SK-N-SH (cell line): ENCODE results near the gene HACE1. TPM values are rescaled to one million over a fixed set of nuclear protein-coding genes. Genes with fewer than 3 reads are reported as not detected.

ENCODE experiments used
- CTCF ChIA-PET: fragments of 300-600, 350-600 bp; formaldehyde crosslinking; extraction: SDS; loops from one replicate; lab custom pipeline; 2021; lab: Yijun Ruan, JAX
- POLR2A ChIA-PET: fragments of 350-600 bp; sonication (Branson Sonifier 250); formaldehyde crosslinking; extraction: SDS; loops from one replicate; lab custom pipeline; 2020; ENCODE audit warnings: antibody characterized with exemption, inconsistent platforms; lab: Yijun Ruan, JAX
- DNase-seq: peaks from one replicate; pipeline ENCODE4 v3.0.0; 2012
- H2AFZ ChIP-seq: fragments of 200-600 bp; sonication (generic); 2 replicates; pipeline ENCODE4 v1.8.1; 2016; ENCODE audit warnings: antibody characterized with exemption, mild to moderate bottlenecking, low read depth
- H3F3A ChIP-seq: fragments of 200-600 bp; sonication (generic); replicated peaks from 2 replicates; pipeline ENCODE3; 2016; ENCODE audit warnings: antibody characterized with exemption, mild to moderate bottlenecking; ENCODE audit not compliant: insufficient read depth
- H3K27ac ChIP-seq, 2 experiments: fragments of 200-500 bp in 1 of 2; fragments of 200-600 bp in 1 of 2; sonication (Bioruptor generic) in 1 of 2; sonication (generic), shearing (Covaris generic) in 1 of 2; 2 replicates each; pipeline versions ENCODE4 v1.5.1 to v1.6.1; 2014 to 2016; ENCODE audit warnings: low read depth in 2 of 2, inconsistent platforms in 1 of 2, low read length in 1 of 2, mild to moderate bottlenecking in 1 of 2, mixed read lengths in 1 of 2
- H3K27me3 ChIP-seq: fragments of 200-600 bp; sonication (generic), shearing (Covaris generic); 2 replicates; pipeline ENCODE4 v1.6.1; 2016; ENCODE audit warnings: mixed run types; ENCODE audit not compliant: insufficient read depth
- H3K36me3 ChIP-seq, 2 experiments: fragments of 200-500 bp in 1 of 2; fragments of 200-600 bp in 1 of 2; sonication (Bioruptor generic) in 1 of 2; sonication (generic) in 1 of 2; replicated peaks in 1 of 2; 2 replicates each; pipeline versions ENCODE3 to v1.5.1; 2014 to 2016; ENCODE audit warnings: low read length in 1 of 2, mild to moderate bottlenecking in 1 of 2; ENCODE audit not compliant: insufficient read depth in 2 of 2, control insufficient read depth in 1 of 2
- H3K4me1 ChIP-seq, 2 experiments: fragments of 200-500 bp in 1 of 2; fragments of 200-600 bp in 1 of 2; sonication (Bioruptor generic) in 1 of 2; sonication (generic), shearing (Covaris generic) in 1 of 2; 2 replicates each; pipeline versions ENCODE4 v1.5.1 to v1.6.1; 2014 to 2016; ENCODE audit warnings: low read depth in 1 of 2, low read length in 1 of 2, mixed run types in 1 of 2; ENCODE audit not compliant: insufficient read depth in 2 of 2, control insufficient read depth in 1 of 2
- H3K4me2 ChIP-seq: fragments of 200-600 bp; sonication (generic), shearing (Covaris generic); 2 replicates; pipeline ENCODE4 v1.6.1; 2017; ENCODE audit warnings: mixed run types
- H3K4me3 ChIP-seq, 2 experiments: fragments of 200-500 bp in 1 of 2; fragments of 200-600 bp in 1 of 2; sonication (Bioruptor generic) in 1 of 2; sonication (generic), shearing (Covaris generic) in 1 of 2; 2 replicates each; pipeline versions ENCODE4 v1.5.1 to v1.8.1; 2014 to 2016; ENCODE audit warnings: low read depth in 2 of 2, inconsistent platforms in 1 of 2, low read length in 1 of 2, mild to moderate bottlenecking in 1 of 2, mixed read lengths in 1 of 2, moderate library complexity in 1 of 2
- H3K79me2 ChIP-seq: fragments of 200-600 bp; sonication (generic); 2 replicates; pipeline ENCODE4 v1.8.1; 2017; ENCODE audit warnings: mild to moderate bottlenecking; ENCODE audit not compliant: insufficient read depth
- H3K9ac ChIP-seq: fragments of 200-600 bp; sonication (generic); 2 replicates; pipeline ENCODE4 v1.6.1; 2017; ENCODE audit warnings: mixed run types
- H3K9me2 ChIP-seq: fragments of 200-600 bp; sonication (generic); 2 replicates; pipeline ENCODE4 v1.6.1; 2017; ENCODE audit warnings: mixed run types
- H3K9me3 ChIP-seq: fragments of 200-600 bp; sonication (generic); 2 replicates; pipeline ENCODE4 v1.6.1; 2017; ENCODE audit warnings: mixed run types, mild to moderate bottlenecking, moderate library complexity
- H4K20me1 ChIP-seq: fragments of 200-600 bp; sonication (generic); 2 replicates; pipeline ENCODE4 v1.6.1; 2017; ENCODE audit warnings: mild to moderate bottlenecking, mixed run types; ENCODE audit not compliant: insufficient read depth
- CHD2 ChIP-seq: fragments of 150-350 bp; IDR thresholded peaks from 2 replicates; pipeline ENCODE4 v1.6.1; 2018; ENCODE audit warnings: low read length; ENCODE audit not compliant: partially characterized antibody
- ELF1 ChIP-seq: IDR thresholded peaks from 2 replicates; pipeline ENCODE4 v1.4.0; 2012
- EP300 ChIP-seq, 2 experiments: IDR thresholded peaks; 2 replicates each; pipeline versions ENCODE4 v1.4.0 to v1.6.1; 2012; ENCODE audit warnings: borderline replicate concordance in 1 of 2, low read depth in 1 of 2, low read length in 1 of 2
- EZH2phosphoT487 ChIP-seq: fragments of 200-600 bp; sonication (generic); IDR thresholded peaks from 2 replicates; pipeline ENCODE4 v1.6.1; 2017; ENCODE audit warnings: low read depth, mixed run types, mild to moderate bottlenecking, antibody characterized with exemption, moderate library complexity, borderline replicate concordance
- FOXM1 ChIP-seq: IDR thresholded peaks from 2 replicates; pipeline ENCODE4 v1.4.0; 2012; ENCODE audit warnings: low read depth, mild to moderate bottlenecking
- JUND ChIP-seq: IDR thresholded peaks from 2 replicates; pipeline ENCODE4 v1.4.0; 2012
- MEF2A ChIP-seq: IDR thresholded peaks from 2 replicates; pipeline ENCODE4 v1.4.0; 2012; ENCODE audit warnings: low read depth, borderline replicate concordance
- MXI1 ChIP-seq: IDR thresholded peaks from 2 replicates; pipeline ENCODE4 v1.6.1; 2012; ENCODE audit warnings: mild to moderate bottlenecking, low read depth, low read length, improper control_type of control experiment
- NFIC ChIP-seq: IDR thresholded peaks from 2 replicates; pipeline ENCODE4 v1.4.0; 2012; ENCODE audit warnings: borderline replicate concordance
- NRF1 ChIP-seq: IDR thresholded peaks from 2 replicates; pipeline ENCODE4 v1.6.1; 2012; ENCODE audit warnings: low read depth, mild to moderate bottlenecking, low read length
- POLR2AphosphoS5 ChIP-seq: IDR thresholded peaks from 2 replicates; pipeline ENCODE4 v1.6.1; 2012; ENCODE audit warnings: low read depth, low read length
- RFX5 ChIP-seq: IDR thresholded peaks from 2 replicates; pipeline ENCODE4 v1.6.1; 2012; ENCODE audit warnings: mild to moderate bottlenecking, improper control_type of control experiment, low read length
- RXRA ChIP-seq: IDR thresholded peaks from 2 replicates; pipeline ENCODE4 v1.4.0; 2012; ENCODE audit warnings: low read depth, mild to moderate bottlenecking, borderline replicate concordance
- SIN3A ChIP-seq: IDR thresholded peaks from 2 replicates; pipeline ENCODE4 v1.6.1; 2012; ENCODE audit warnings: low read depth, mild to moderate bottlenecking, low read length, moderate library complexity, borderline replicate concordance
- SMC3 ChIP-seq: IDR thresholded peaks from 2 replicates; pipeline ENCODE4 v1.6.1; 2012; ENCODE audit warnings: low read depth, low read length, improper control_type of control experiment
- TEAD4 ChIP-seq: IDR thresholded peaks from 2 replicates; pipeline ENCODE4 v1.4.0; 2012; ENCODE audit warnings: mild to moderate bottlenecking, borderline replicate concordance; ENCODE audit not compliant: insufficient read depth
- YY1 ChIP-seq: IDR thresholded peaks from 2 replicates; pipeline ENCODE4 v1.4.0; 2012; ENCODE audit warnings: low read depth, mild to moderate bottlenecking
- WGBS: methylation state at CpG from one replicate; pipeline ENCODE4 v1.1.6; 2017; ENCODE audit warnings: low lambda C conversion rate; 5-methylcytosine and 5-hydroxymethylcytosine counted together
- polyA plus RNA-seq, 3 experiments: library from polyadenylated mRNA; depleted of rRNA; stranded (reverse); fragments of >200 nt; gene quantifications; 2 replicates each; pipeline ENCODE4 v1.2.3, GENCODE V29; 2012
- TF ChIP-seq, protein P1 (sequence below): IDR thresholded peaks from 2 replicates; pipeline ENCODE4 v1.4.0; 2012; ENCODE audit warnings: low read depth, borderline replicate concordance
- TF ChIP-seq, protein P2 (sequence below): IDR thresholded peaks from 2 replicates; pipeline ENCODE4 v1.6.1; 2012; ENCODE audit warnings: mild to moderate bottlenecking, low read depth, low read length, moderate library complexity
- TF ChIP-seq, protein P3 (sequence below): IDR thresholded peaks from 2 replicates; pipeline ENCODE4 v1.4.0; 2012; ENCODE audit warnings: low read depth, borderline replicate concordance

Gene HACE1
- polyA plus RNA-seq, 1 of the 3 experiments (the other 2 are of a cell fraction): 6.2 TPM

DNA sequence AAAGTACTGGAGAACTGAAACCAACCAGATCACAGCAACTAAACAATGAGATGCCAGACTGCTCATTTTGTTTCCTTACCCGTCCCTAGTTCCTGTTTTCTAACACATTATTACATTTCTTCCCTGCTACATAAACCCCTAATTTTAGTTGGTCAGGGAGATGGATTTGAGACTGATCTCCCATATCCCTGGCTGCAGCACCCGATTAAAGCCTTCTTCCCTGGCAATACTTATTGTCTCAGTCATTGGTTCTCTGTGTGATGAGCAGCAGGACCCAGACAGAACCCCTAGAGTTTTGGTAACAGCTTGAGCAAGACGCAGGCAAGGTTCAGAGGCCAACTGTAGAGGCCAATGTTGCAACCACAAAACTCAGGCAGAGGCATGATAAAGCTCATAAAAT, 28.3 kb upstream of the HACE1 start:
- H3K9me2 ChIP-seq: no peaks in the 10 kb centered on the region
- CTCF ChIA-PET: interaction anchor here (1.2 kb wide), 1 partner anchor 10 kb away, joined by 4 read pairs; no protein-coding TSS in a partner anchor
- H3K79me2 ChIP-seq: no peaks in the 10 kb centered on the region
- no peak overlapping the region for H3K4me3 ChIP-seq
- no peaks in the 10 kb centered on the region for H3K36me3 ChIP-seq
- no peaks in the 10 kb centered on the region for H3K9me3 ChIP-seq
- no peak overlapping the region for H3K9ac ChIP-seq
- H4K20me1 ChIP-seq: no peaks in the 10 kb centered on the region
- no peaks in the 10 kb centered on the region for H3K4me1 ChIP-seq
- H2AFZ ChIP-seq: no peak overlapping the region
- DNase-seq: no peak
- H3K27me3 ChIP-seq: no peaks in the 10 kb centered on the region
- no peaks in the 10 kb centered on the region for H3F3A ChIP-seq
- POLR2A ChIA-PET: no interaction called here
- TF ChIP-seq RXRA (no peak), JUND (no peak), YY1 (no peak), NFIC (no peak), SMC3 (no peak), FOXM1 (no peak), RFX5 (no peak), NRF1 (no peak), TEAD4 (no peak), SIN3A (no peak), POLR2AphosphoS5 (no peak), MXI1 (no peak), EP300 (IDR thresholded peaks at IDR 0.05; ENCODE audit: borderline replicate concordance in 1 of 2, low read depth in 1 of 2, low read length in 1 of 2) (no peak), ELF1 (no peak), MEF2A (no peak), EZH2phosphoT487 (no peak), CHD2 (no peak)
- TF ChIP-seq, protein P1, sequence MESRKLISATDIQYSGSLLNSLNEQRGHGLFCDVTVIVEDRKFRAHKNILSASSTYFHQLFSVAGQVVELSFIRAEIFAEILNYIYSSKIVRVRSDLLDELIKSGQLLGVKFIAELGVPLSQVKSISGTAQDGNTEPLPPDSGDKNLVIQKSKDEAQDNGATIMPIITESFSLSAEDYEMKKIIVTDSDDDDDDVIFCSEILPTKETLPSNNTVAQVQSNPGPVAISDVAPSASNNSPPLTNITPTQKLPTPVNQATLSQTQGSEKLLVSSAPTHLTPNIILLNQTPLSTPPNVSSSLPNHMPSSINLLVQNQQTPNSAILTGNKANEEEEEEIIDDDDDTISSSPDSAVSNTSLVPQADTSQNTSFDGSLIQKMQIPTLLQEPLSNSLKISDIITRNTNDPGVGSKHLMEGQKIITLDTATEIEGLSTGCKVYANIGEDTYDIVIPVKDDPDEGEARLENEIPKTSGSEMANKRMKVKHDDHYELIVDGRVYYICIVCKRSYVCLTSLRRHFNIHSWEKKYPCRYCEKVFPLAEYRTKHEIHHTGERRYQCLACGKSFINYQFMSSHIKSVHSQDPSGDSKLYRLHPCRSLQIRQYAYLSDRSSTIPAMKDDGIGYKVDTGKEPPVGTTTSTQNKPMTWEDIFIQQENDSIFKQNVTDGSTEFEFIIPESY: no peak
- TF ChIP-seq, protein P2, sequence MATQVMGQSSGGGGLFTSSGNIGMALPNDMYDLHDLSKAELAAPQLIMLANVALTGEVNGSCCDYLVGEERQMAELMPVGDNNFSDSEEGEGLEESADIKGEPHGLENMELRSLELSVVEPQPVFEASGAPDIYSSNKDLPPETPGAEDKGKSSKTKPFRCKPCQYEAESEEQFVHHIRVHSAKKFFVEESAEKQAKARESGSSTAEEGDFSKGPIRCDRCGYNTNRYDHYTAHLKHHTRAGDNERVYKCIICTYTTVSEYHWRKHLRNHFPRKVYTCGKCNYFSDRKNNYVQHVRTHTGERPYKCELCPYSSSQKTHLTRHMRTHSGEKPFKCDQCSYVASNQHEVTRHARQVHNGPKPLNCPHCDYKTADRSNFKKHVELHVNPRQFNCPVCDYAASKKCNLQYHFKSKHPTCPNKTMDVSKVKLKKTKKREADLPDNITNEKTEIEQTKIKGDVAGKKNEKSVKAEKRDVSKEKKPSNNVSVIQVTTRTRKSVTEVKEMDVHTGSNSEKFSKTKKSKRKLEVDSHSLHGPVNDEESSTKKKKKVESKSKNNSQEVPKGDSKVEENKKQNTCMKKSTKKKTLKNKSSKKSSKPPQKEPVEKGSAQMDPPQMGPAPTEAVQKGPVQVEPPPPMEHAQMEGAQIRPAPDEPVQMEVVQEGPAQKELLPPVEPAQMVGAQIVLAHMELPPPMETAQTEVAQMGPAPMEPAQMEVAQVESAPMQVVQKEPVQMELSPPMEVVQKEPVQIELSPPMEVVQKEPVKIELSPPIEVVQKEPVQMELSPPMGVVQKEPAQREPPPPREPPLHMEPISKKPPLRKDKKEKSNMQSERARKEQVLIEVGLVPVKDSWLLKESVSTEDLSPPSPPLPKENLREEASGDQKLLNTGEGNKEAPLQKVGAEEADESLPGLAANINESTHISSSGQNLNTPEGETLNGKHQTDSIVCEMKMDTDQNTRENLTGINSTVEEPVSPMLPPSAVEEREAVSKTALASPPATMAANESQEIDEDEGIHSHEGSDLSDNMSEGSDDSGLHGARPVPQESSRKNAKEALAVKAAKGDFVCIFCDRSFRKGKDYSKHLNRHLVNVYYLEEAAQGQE: no peak
- TF ChIP-seq, protein P3, sequence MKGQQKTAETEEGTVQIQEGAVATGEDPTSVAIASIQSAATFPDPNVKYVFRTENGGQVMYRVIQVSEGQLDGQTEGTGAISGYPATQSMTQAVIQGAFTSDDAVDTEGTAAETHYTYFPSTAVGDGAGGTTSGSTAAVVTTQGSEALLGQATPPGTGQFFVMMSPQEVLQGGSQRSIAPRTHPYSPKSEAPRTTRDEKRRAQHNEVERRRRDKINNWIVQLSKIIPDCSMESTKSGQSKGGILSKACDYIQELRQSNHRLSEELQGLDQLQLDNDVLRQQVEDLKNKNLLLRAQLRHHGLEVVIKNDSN: no peak
- 34% methylated on average over 3 of the region's 3 CpGs for WGBS
- no peak overlapping the region for H3K27ac ChIP-seq
- H3K4me2 ChIP-seq: no peak overlapping the region
